Activated B cell treated with CpG ODN at 0.5 μM for 24 hours (primary cell): ENCODE data around the gene STEAP1. TPM values are rescaled to one million over a fixed set of nuclear protein-coding genes. Genes with fewer than 3 reads are reported as not detected.
"Not testable (repeated sequence)": the region's sequence is repeated elsewhere in the genome, so short reads cannot be mapped to it uniquely, and the experiment has no call there.

ENCODE experiments used
- ATAC-seq: fragments of 200-7000 bp; cut with Tn5 transposase; one replicate; pipeline ENCODE4 v1.10.0; 2021; ENCODE audit warnings: low read depth, mild to moderate bottlenecking, moderate library complexity
- CTCF ChIA-PET: fragments of 350-600 bp; sonication (Branson Sonifier 250); formaldehyde crosslinking; loops from one replicate; lab custom pipeline; 2021; ENCODE audit warnings: antibody characterized with exemption; lab: Charles Lee
- POLR2A ChIA-PET: fragments of 350-600 bp; sonication (Branson Sonifier 250); formaldehyde crosslinking; loops from one replicate; lab custom pipeline; 2021; ENCODE audit warnings: antibody characterized with exemption; lab: Charles Lee
- DNase-seq: peaks from one replicate; pipeline ENCODE4 v3.0.0; 2022
- H3K27ac Mint-ChIP-seq: one replicate; pipeline ENCODE4 v1.8.0; 2020; ENCODE audit warnings: mixed read lengths
- H3K27me3 Mint-ChIP-seq: one replicate; pipeline ENCODE4 v1.8.0; 2021; ENCODE audit warnings: mixed read lengths
- H3K36me3 Mint-ChIP-seq: one replicate; pipeline ENCODE4 v1.8.0; 2021; ENCODE audit warnings: low read depth, mixed read lengths
- H3K4me1 Mint-ChIP-seq: one replicate; pipeline ENCODE4 v1.8.0; 2021; ENCODE audit warnings: mixed read lengths
- H3K4me3 Mint-ChIP-seq: one replicate; pipeline ENCODE4 v1.8.0; 2020; ENCODE audit warnings: mild to moderate bottlenecking, mixed read lengths
- H3K9me3 Mint-ChIP-seq: one replicate; pipeline ENCODE4 v1.8.0; 2020; ENCODE audit warnings: mixed read lengths
- CTCF ChIP-seq: fragments of 200-600 bp; IDR thresholded peaks from one replicate; pipeline ENCODE4 v1.8.0; 2022; ENCODE audit warnings: antibody characterized with exemption, mild to moderate bottlenecking
- intact Hi-C: fragments of 100-400 bp; cut with micrococcal nuclease; formaldehyde crosslinking; loops from one replicate; pipeline ENCODE4 v1.15.1; 2024
- total RNA-seq: library from RNA; stranded (reverse); gene quantifications from 2 replicates; pipeline ENCODE4 v1.2.3, GENCODE V29; 2022

The STEAP1 gene
- total RNA-seq, result 0.80 and 0.86 TPM in 2 replicates

GRCh38 chr7:90153943-90154771 is at the start of gene STEAP1:
TSS of gene STEAP1 (plus strand) at chr7:90154469. CDS start at chr7:90159789, 5,320 bp downstream.
- POLR2A ChIA-PET, result interaction anchor here (1.0 kb wide), 1 partner anchor 274 kb away, joined by 4 read pairs; no protein-coding TSS in a partner anchor
- H3K9me3 Mint-ChIP-seq, result not testable (repeated sequence)
- intact Hi-C loops, result loop anchor here (1.0 to 5.0 kb wide), 7 partner anchors 57 to 1483 kb away; partner anchors contain the start of genes CFAP69 and STEAP2

GRCh38 chr7:90114972-90115371 is 39.3 kb upstream of the STEAP1 start:
- H3K27me3 Mint-ChIP-seq, result peaks cover 20% of the 10 kb centered on the region
- CTCF ChIA-PET, H3K4me3 Mint-ChIP-seq, ATAC-seq, H3K27ac Mint-ChIP-seq, H3K9me3 Mint-ChIP-seq, DNase-seq, H3K36me3 Mint-ChIP-seq, H3K4me1 Mint-ChIP-seq, POLR2A ChIA-PET, intact Hi-C loops: not testable (repeated sequence)

More at GRCh38 chr7:90153943-90154771, at the start of gene STEAP1:
- CTCF ChIA-PET, result interaction anchor here (0.7 to 3.5 kb wide), 12 partner anchors 11 to 278 kb away, joined by 3 to 73 read pairs (median 4); partner anchors contain the start of genes CLDN12 and STEAP2
- H3K27me3 Mint-ChIP-seq, result peaks cover 20% of the 10 kb centered on the region
- not testable (repeated sequence) for H3K36me3 Mint-ChIP-seq, H3K4me1 Mint-ChIP-seq, H3K27ac Mint-ChIP-seq
- ATAC-seq, result peak; percentile 97
- H3K4me3 Mint-ChIP-seq, result peak within 1 kb of the TSS; percentile 58
- peak; percentile 84 for DNase-seq

- CTCF ChIA-PET, H3K27ac Mint-ChIP-seq, H3K4me1 Mint-ChIP-seq, ATAC-seq, H3K36me3 Mint-ChIP-seq, intact Hi-C loops, POLR2A ChIA-PET, H3K9me3 Mint-ChIP-seq, DNase-seq: not testable (repeated sequence)
- peak overlapping the region; percentile 65 for H3K4me3 Mint-ChIP-seq
- peaks cover 26% of the 10 kb centered on the region for H3K27me3 Mint-ChIP-seq
These were observed 35.6 kb upstream of the STEAP1 start for GRCh38 chr7:90118551-90119177.

- TF ChIP-seq CTCF, result no peak
- Mint-ChIP-seq H3K4me1 (peaks cover 7% of the 10 kb centered on the region), H3K36me3 (no peaks in the 10 kb centered on the region), H3K4me3 (peak overlapping the region; percentile 65), H3K27ac (no peak overlapping the region), H3K27me3 (peaks cover 26% of the 10 kb centered on the region), H3K9me3 (no peaks in the 10 kb centered on the region)
- intact Hi-C loops, result no loop called here
- DNase-seq (no peak), ATAC-seq (no peak)
- CTCF ChIA-PET, result no interaction called here
- POLR2A ChIA-PET, result no interaction called here
These were observed 34.9 kb upstream of the STEAP1 start for GRCh38 chr7:90119178-90119971.

GRCh38 chr7:90120205-90120604 is 34.1 kb upstream of the STEAP1 start:
- H3K27me3 Mint-ChIP-seq, result peaks cover 26% of the 10 kb centered on the region
- CTCF ChIA-PET, H3K4me3 Mint-ChIP-seq: not testable (repeated sequence)

GRCh38 chr7:90131746-90132145 is 22.5 kb upstream of the STEAP1 start:
- DNase-seq, H3K27ac Mint-ChIP-seq, H3K4me1 Mint-ChIP-seq, H3K27me3 Mint-ChIP-seq, H3K4me3 Mint-ChIP-seq, POLR2A ChIA-PET, CTCF ChIA-PET, ATAC-seq, H3K36me3 Mint-ChIP-seq, intact Hi-C loops: not testable (repeated sequence)
- peaks cover 11% of the 10 kb centered on the region for H3K9me3 Mint-ChIP-seq

More at GRCh38 chr7:90120205-90120604, 34.1 kb upstream of the STEAP1 start:
- H3K27ac Mint-ChIP-seq, DNase-seq, H3K9me3 Mint-ChIP-seq, intact Hi-C loops, H3K4me1 Mint-ChIP-seq, ATAC-seq, H3K36me3 Mint-ChIP-seq, POLR2A ChIA-PET: not testable (repeated sequence)

- H3K36me3 Mint-ChIP-seq, DNase-seq, H3K4me3 Mint-ChIP-seq, H3K27ac Mint-ChIP-seq, ATAC-seq, H3K4me1 Mint-ChIP-seq, intact Hi-C loops, POLR2A ChIA-PET, H3K27me3 Mint-ChIP-seq, H3K9me3 Mint-ChIP-seq: not testable (repeated sequence)
- CTCF ChIA-PET, result interaction anchor here (0.7 kb wide), 1 partner anchor 286 kb away, joined by 4 read pairs; no protein-coding TSS in a partner anchor
These were observed 6.9 kb upstream of the STEAP1 start for GRCh38 chr7:90147079-90147960.

- H3K36me3 Mint-ChIP-seq, POLR2A ChIA-PET, H3K9me3 Mint-ChIP-seq, ATAC-seq, H3K27me3 Mint-ChIP-seq, H3K4me1 Mint-ChIP-seq, intact Hi-C loops, H3K27ac Mint-ChIP-seq, DNase-seq, H3K4me3 Mint-ChIP-seq: not testable (repeated sequence)
- CTCF ChIA-PET, result interaction anchor here (1.5 kb wide), 1 partner anchor 279 kb away, joined by 4 read pairs; no protein-coding TSS in a partner anchor
These were observed 4.8 kb upstream of the STEAP1 start for GRCh38 chr7:90149428-90149827.

GRCh38 chr7:90151884-90152283 is 2.4 kb upstream of the STEAP1 start:
- POLR2A ChIA-PET, H3K4me1 Mint-ChIP-seq, H3K9me3 Mint-ChIP-seq, H3K27ac Mint-ChIP-seq, H3K4me3 Mint-ChIP-seq, H3K36me3 Mint-ChIP-seq, ATAC-seq, DNase-seq: not testable (repeated sequence)
- CTCF ChIA-PET, result interaction anchor here (0.7 to 3.5 kb wide), 5 partner anchors 111 to 281 kb away, joined by 3 to 73 read pairs (median 5); no protein-coding TSS in a partner anchor
- intact Hi-C loops, result loop anchor here (5.0 kb wide), 3 partner anchors 95 to 1485 kb away; partner anchors contain the start of gene CFAP69
- peaks cover 17% of the 10 kb centered on the region for H3K27me3 Mint-ChIP-seq
